GM21447 (cell line): ENCODE results near the gene MCRS1.

Experiments
- ATAC-seq: cut with Tn5 transposase; IDR thresholded peaks from one replicate; pipeline ENCODE4 v1.9.1; 2021; ENCODE audit not compliant: unreplicated experiment

MCRS1 gene

GRCh38 chr12:49557187-49557916, 10.6 kb downstream of the MCRS1 start:
- ATAC-seq, result no peak

- no peak for ATAC-seq
Measured at GRCh38 chr12:49556391-49557186, 11.4 kb downstream of the MCRS1 start.

- no peak for ATAC-seq
Measured at GRCh38 chr12:49555631-49556390, 12.1 kb downstream of the MCRS1 start.

GRCh38 chr12:49554266-49554665, 13.7 kb downstream of the MCRS1 start:
- ATAC-seq, result no peak

- no peak for ATAC-seq
Measured at GRCh38 chr12:49553512-49554088, 14.3 kb downstream of the MCRS1 start.

GRCh38 chr12:49552899-49553298, 15.0 kb downstream of the MCRS1 start:
- ATAC-seq, result no peak

- no peak for ATAC-seq
Measured at GRCh38 chr12:49552425-49552824, 15.5 kb downstream of the MCRS1 start.

- ATAC-seq, result no peak
Measured at GRCh38 chr12:49552014-49552413, 15.9 kb downstream of the MCRS1 start.

GRCh38 chr12:49550693-49551252, 17.2 kb downstream of the MCRS1 start:
- no peak for ATAC-seq

GRCh38 chr12:49549735-49550692, 17.9 kb downstream of the MCRS1 start:
- ATAC-seq, result no peak

GRCh38 chr12:49548822-49549648, 18.9 kb downstream of the MCRS1 start:
- no peak for ATAC-seq

GRCh38 chr12:49548481-49548821, 19.5 kb downstream of the MCRS1 start:
- ATAC-seq, result no peak

GRCh38 chr12:49547090-49547690, 20.8 kb downstream of the MCRS1 start:
- ATAC-seq, result no peak

- ATAC-seq, result no peak
Measured at GRCh38 chr12:49546481-49546880, 21.5 kb downstream of the MCRS1 start.

- ATAC-seq, result no peak
Measured at GRCh38 chr12:49545815-49546214, 22.1 kb downstream of the MCRS1 start.

GRCh38 chr12:49543914-49544815, 23.8 kb downstream of the MCRS1 start:
- ATAC-seq, result no peak

- ATAC-seq, result no peak
Measured at GRCh38 chr12:49543221-49543913, 24.6 kb downstream of the MCRS1 start.
